ENCODE data around the gene GPC6. TPM values are rescaled to one million over a fixed set of nuclear protein-coding genes. Genes with fewer than 3 reads are reported as not detected.

The GPC6 gene
- total RNA-seq, 1 donor from 2014 or later, result 13.8 TPM

DNA sequence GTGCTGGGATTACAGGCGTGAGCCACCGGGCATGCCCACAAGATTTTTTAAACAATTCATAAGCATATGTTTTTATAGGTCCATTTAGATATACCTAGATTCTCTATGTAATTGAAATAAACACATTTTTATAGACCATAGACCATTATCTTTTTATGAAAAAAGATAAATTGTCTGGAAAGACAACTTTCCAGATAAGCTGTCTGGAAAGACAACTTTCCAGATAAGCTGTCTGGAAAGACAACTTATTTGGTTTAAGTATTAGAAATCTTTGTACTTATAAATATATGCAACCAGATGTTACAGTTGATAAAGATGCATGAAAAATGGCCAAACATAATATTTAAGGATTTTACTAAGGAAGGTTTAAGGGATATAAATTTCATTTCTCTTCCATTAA is 538.5 kb downstream of the GPC6 start:
- TF ChIP-seq, protein P1, sequence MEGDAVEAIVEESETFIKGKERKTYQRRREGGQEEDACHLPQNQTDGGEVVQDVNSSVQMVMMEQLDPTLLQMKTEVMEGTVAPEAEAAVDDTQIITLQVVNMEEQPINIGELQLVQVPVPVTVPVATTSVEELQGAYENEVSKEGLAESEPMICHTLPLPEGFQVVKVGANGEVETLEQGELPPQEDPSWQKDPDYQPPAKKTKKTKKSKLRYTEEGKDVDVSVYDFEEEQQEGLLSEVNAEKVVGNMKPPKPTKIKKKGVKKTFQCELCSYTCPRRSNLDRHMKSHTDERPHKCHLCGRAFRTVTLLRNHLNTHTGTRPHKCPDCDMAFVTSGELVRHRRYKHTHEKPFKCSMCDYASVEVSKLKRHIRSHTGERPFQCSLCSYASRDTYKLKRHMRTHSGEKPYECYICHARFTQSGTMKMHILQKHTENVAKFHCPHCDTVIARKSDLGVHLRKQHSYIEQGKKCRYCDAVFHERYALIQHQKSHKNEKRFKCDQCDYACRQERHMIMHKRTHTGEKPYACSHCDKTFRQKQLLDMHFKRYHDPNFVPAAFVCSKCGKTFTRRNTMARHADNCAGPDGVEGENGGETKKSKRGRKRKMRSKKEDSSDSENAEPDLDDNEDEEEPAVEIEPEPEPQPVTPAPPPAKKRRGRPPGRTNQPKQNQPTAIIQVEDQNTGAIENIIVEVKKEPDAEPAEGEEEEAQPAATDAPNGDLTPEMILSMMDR (IDR thresholded peaks at IDR 0.05), result no peak
- TF ChIP-seq POLR2A (IDR thresholded peaks at IDR 0.05) (no peak), POLR2AphosphoS5 (IDR thresholded peaks at IDR 0.05; ENCODE audit: insufficient read depth in 1 of 2, low read depth in 1 of 2) (no peak)
- Histone ChIP-seq H3K27me3 (no peaks in the 10 kb centered on the region), H3K9me3 (no peaks in the 10 kb centered on the region), H3K4me3 (no peak overlapping the region), H3K4me1 (no peaks in the 10 kb centered on the region), H3K36me3 (no peaks in the 10 kb centered on the region), H3K27ac (no peak overlapping the region)
- intact Hi-C loops (cut with DNase I), result no loop called here
- DNase-seq (ENCODE audit: extremely low spot score in 2 of 2), result no peak

DNA sequence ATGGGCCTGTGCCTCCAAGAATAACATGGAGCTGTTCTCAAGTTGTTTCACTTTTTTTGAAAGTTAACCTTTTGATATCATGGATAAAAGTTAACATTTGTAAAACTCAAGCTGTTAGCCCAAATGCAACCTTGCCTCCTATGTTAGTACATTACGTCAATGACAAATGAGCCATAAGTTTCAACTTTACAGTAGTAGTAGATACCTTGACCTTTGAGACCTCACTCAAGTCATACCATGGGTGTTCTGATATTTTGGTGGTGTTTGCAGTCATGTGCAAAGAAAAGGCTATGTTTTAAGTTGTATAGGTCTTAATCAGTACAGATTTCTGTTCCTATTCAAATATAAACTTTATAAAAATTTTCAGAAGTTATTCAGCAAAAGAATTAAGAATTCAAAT is 539.2 kb downstream of the GPC6 start:
- Histone ChIP-seq H3K27ac (no peak overlapping the region), H3K9me3 (no peaks in the 10 kb centered on the region), H3K4me1 (no peaks in the 10 kb centered on the region), H3K4me3 (no peak overlapping the region), H3K27me3 (no peaks in the 10 kb centered on the region), H3K36me3 (no peaks in the 10 kb centered on the region)
- no peak for DNase-seq (ENCODE audit: extremely low spot score in 2 of 2)
- TF ChIP-seq, protein P1 (IDR thresholded peaks at IDR 0.05), result no peak
- intact Hi-C loops (cut with DNase I), result no loop called here

- Histone ChIP-seq H3K9me3 (no peaks in the 10 kb centered on the region), H3K36me3 (no peaks in the 10 kb centered on the region), H3K27me3 (no peaks in the 10 kb centered on the region), H3K27ac (no peak overlapping the region), H3K4me3 (no peak overlapping the region), H3K4me1 (no peaks in the 10 kb centered on the region)
- DNase-seq (ENCODE audit: extremely low spot score in 2 of 2), result no peak
- intact Hi-C loops (cut with DNase I), result no loop called here
- TF ChIP-seq POLR2AphosphoS5 (IDR thresholded peaks at IDR 0.05; ENCODE audit: insufficient read depth in 1 of 2, low read depth in 1 of 2) (no peak), POLR2A (IDR thresholded peaks at IDR 0.05) (no peak)
- TF ChIP-seq, protein P1 (IDR thresholded peaks at IDR 0.05), result no peak
Measured at GRCh38 chr13:93766719-93767118, 540.1 kb downstream of the GPC6 start.

DNA sequence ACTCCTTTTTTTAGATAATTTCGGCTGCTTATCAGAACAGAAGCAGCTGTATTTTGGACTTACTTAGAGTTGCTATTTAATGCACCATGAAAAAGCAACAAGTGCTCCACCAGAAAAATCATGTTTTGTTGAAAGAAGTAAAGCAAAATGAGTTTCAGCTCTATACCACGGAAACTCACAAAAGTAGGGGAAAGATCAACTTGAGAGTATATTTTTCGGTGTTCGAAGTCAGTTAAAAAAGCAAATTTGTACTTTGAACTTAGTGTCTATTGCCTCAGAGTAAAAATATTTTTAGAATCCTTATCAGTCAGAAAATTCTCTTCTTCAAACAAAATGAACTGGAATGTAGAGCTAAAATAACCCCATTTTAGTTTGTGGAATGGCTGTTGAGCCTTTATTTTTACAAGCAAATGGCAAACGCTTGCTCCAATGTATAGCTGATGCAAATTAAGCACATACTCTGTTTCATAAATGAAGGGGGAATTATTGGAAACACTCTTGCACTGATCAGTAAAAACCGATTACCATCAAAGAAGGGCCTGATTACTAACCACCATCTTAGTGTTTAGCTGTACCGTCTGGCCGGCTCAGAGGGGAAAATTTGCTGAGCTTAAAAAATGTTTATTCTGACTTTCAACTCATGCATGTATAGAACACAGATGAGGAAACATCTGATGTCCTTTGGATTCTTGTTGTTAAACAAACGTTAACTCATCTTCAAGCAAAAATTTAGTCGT is 540.7 kb downstream of the GPC6 start:
- Histone ChIP-seq H3K27ac (no peak overlapping the region), H3K36me3 (no peaks in the 10 kb centered on the region), H3K27me3 (no peaks in the 10 kb centered on the region), H3K4me3 (no peak overlapping the region), H3K9me3 (no peaks in the 10 kb centered on the region), H3K4me1 (no peaks in the 10 kb centered on the region)
- intact Hi-C loops (cut with DNase I), result no loop called here
- no peak for DNase-seq (ENCODE audit: extremely low spot score in 2 of 2)
- TF ChIP-seq, protein P1 (IDR thresholded peaks at IDR 0.05), result no peak
- TF ChIP-seq POLR2AphosphoS5 (IDR thresholded peaks at IDR 0.05; ENCODE audit: insufficient read depth in 1 of 2, low read depth in 1 of 2), result no peak
- no peak for TF ChIP-seq POLR2A (IDR thresholded peaks at IDR 0.05)

GRCh38 chr13:93767917-93768409 is 541.4 kb downstream of the GPC6 start:
- H3K36me3 ChIP-seq, result no peaks in the 10 kb centered on the region
- TF ChIP-seq, protein P1 (IDR thresholded peaks at IDR 0.05), result no peak
- TF ChIP-seq POLR2A (IDR thresholded peaks at IDR 0.05) (no peak), POLR2AphosphoS5 (IDR thresholded peaks at IDR 0.05; ENCODE audit: insufficient read depth in 1 of 2, low read depth in 1 of 2) (no peak)
- H3K4me3 ChIP-seq, result no peak overlapping the region
- DNase-seq (ENCODE audit: extremely low spot score in 2 of 2), result no peak
- H3K27me3 ChIP-seq, result no peaks in the 10 kb centered on the region
- no peaks in the 10 kb centered on the region for H3K4me1 ChIP-seq
- intact Hi-C loops (cut with DNase I), result no loop called here
- H3K27ac ChIP-seq, result no peak overlapping the region
- no peaks in the 10 kb centered on the region for H3K9me3 ChIP-seq

Measured in vagina (tissue), 2 donors.